ENCODE results near the gene VPS8. TPM values are rescaled to one million over a fixed set of nuclear protein-coding genes. Genes with fewer than 3 reads are reported as not detected.
"Not testable (repeated sequence)": the region's sequence is repeated elsewhere in the genome, so short reads cannot be mapped to it uniquely, and the experiment has no call there.

The VPS8 gene
- total RNA-seq, 1 donor from 2014 or later, result 56.9 TPM

- no peaks in the 10 kb centered on the region for H3K27me3 ChIP-seq (ENCODE audit: control insufficient read depth, insufficient read depth, low read length)
- no peak for DNase-seq (ENCODE audit: low read depth)
- peaks cover 1% of the 10 kb centered on the region for H3K36me3 ChIP-seq (ENCODE audit: control insufficient read depth, insufficient read depth, low read length)
- FAIRE-seq, result no peak
- H3K4me3 ChIP-seq (ENCODE audit: low read depth, low read length), result no peak overlapping the region
- TF ChIP-seq, protein P1, sequence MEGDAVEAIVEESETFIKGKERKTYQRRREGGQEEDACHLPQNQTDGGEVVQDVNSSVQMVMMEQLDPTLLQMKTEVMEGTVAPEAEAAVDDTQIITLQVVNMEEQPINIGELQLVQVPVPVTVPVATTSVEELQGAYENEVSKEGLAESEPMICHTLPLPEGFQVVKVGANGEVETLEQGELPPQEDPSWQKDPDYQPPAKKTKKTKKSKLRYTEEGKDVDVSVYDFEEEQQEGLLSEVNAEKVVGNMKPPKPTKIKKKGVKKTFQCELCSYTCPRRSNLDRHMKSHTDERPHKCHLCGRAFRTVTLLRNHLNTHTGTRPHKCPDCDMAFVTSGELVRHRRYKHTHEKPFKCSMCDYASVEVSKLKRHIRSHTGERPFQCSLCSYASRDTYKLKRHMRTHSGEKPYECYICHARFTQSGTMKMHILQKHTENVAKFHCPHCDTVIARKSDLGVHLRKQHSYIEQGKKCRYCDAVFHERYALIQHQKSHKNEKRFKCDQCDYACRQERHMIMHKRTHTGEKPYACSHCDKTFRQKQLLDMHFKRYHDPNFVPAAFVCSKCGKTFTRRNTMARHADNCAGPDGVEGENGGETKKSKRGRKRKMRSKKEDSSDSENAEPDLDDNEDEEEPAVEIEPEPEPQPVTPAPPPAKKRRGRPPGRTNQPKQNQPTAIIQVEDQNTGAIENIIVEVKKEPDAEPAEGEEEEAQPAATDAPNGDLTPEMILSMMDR (IDR thresholded peaks at IDR 0.05; ENCODE audit: insufficient read depth, low read length, severe bottlenecking), result no peak
Measured at GRCh38 chr3:184889312-184889904, 77.4 kb downstream of the VPS8 start.

DNA sequence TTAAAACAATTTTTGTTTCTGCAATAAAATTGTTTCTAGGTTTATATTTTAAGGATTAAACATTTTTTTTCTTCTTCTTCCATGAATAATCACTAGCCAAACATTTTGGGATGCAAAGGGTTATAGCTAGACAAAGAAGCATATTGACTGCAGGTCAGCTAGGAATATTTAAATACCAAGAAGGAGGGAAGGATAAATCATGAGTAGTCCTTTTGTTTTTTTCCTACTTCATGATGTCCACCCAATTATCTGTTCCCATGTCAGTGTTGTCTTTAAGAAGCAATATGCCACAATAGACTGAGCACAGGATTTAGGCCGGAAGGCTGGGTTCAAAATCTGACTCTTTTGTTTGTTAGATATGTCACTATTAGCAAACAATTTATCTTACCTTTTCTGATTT, 82.1 kb downstream of the VPS8 start:
- no peak overlapping the region for H3K4me3 ChIP-seq (ENCODE audit: low read depth, low read length)
- FAIRE-seq, result no peak
- H3K27me3 ChIP-seq (ENCODE audit: control insufficient read depth, insufficient read depth, low read length), result no peaks in the 10 kb centered on the region
- DNase-seq (ENCODE audit: low read depth), result no peak
- no peaks in the 10 kb centered on the region for H3K36me3 ChIP-seq (ENCODE audit: control insufficient read depth, insufficient read depth, low read length)
- TF ChIP-seq, protein P1 (IDR thresholded peaks at IDR 0.05; ENCODE audit: insufficient read depth, low read length, severe bottlenecking), result no peak

GRCh38 chr3:184895350-184895749, 83.4 kb downstream of the VPS8 start:
- no peak for FAIRE-seq
- no peak for DNase-seq (ENCODE audit: low read depth)
- H3K27me3 ChIP-seq (ENCODE audit: control insufficient read depth, insufficient read depth, low read length), result no peaks in the 10 kb centered on the region
- H3K36me3 ChIP-seq (ENCODE audit: control insufficient read depth, insufficient read depth, low read length), result no peaks in the 10 kb centered on the region
- H3K4me3 ChIP-seq (ENCODE audit: low read depth, low read length), result no peak overlapping the region
- TF ChIP-seq, protein P1 (IDR thresholded peaks at IDR 0.05; ENCODE audit: insufficient read depth, low read length, severe bottlenecking), result no peak

DNA sequence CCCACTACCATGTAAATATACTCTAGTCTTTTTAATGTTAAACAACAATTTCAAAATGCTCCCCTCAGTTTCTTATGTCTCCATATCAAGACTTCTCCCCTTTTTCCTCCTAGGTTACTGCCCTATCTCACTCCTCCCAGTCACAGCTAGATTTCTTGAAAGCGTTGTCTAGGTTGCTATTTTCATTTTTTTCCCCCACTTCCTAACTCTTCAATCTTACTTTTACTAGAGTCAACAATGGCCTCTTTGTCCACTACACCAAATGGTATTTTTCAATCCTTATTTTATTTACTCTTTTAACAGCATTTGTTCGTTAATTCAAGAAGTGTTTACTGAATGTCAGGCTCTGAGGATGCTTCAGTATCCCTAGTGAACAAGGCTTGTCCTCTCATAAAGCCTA, 84.4 kb downstream of the VPS8 start:
- FAIRE-seq, result no peak
- TF ChIP-seq, protein P1 (IDR thresholded peaks at IDR 0.05; ENCODE audit: insufficient read depth, low read length, severe bottlenecking), result no peak
- no peaks in the 10 kb centered on the region for H3K36me3 ChIP-seq (ENCODE audit: control insufficient read depth, insufficient read depth, low read length)

DNA sequence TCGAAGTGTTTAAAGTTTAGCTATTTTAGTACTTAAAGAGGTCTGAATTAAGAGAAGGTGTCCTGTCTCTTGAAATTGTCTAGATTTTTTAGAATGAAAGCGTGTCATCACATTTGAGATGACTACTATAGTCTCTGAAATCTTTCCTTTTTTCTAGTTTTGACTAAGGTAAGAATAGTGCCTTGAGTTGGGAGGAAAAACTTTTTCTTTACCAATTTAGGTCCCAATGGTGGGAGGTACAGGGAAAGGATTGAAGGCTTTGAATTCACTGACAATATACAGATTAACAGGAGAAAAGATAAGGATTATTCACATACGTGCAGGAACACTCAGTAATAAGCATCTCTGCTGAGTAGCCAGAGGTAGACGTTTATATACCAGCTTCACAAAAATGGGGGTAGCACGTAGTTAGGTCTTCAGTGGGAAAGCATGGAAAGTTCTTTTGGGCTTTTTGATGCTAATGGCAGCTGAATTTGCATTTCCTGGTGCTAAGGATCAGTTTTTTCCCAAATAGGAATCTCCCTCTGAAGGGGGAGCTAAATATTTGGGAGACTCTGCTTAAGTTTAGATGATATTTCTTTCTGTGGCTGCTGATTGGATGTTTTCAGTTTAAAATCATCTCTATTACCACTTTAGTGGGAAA, 88.1 kb downstream of the VPS8 start:
- H3K36me3 ChIP-seq (ENCODE audit: control insufficient read depth, insufficient read depth, low read length), result peaks cover 2% of the 10 kb centered on the region
- no peak overlapping the region for H3K4me3 ChIP-seq (ENCODE audit: low read depth, low read length)
- TF ChIP-seq, protein P1 (IDR thresholded peaks at IDR 0.05; ENCODE audit: insufficient read depth, low read length, severe bottlenecking), result no peak
- DNase-seq (ENCODE audit: low read depth) (no peak), FAIRE-seq (no peak)
- H3K27me3 ChIP-seq (ENCODE audit: control insufficient read depth, insufficient read depth, low read length), result no peaks in the 10 kb centered on the region

More for the DNA sequence above, 84.4 kb downstream of the VPS8 start:
- no peak for DNase-seq (ENCODE audit: low read depth)
- no peaks in the 10 kb centered on the region for H3K27me3 ChIP-seq (ENCODE audit: control insufficient read depth, insufficient read depth, low read length)
- H3K4me3 ChIP-seq (ENCODE audit: low read depth, low read length), result no peak overlapping the region

GRCh38 chr3:184907031-184907430, 95.1 kb downstream of the VPS8 start:
- not testable (repeated sequence) for DNase-seq (ENCODE audit: low read depth); H3K36me3 ChIP-seq (ENCODE audit: control insufficient read depth, insufficient read depth, low read length); H3K4me3 ChIP-seq (ENCODE audit: low read depth, low read length); H3K27me3 ChIP-seq (ENCODE audit: control insufficient read depth, insufficient read depth, low read length); FAIRE-seq
